ENCODE measurements around the gene VAMP2.
A peak's percentile ranks its signal among the peaks of the same experiment; 100 is the strongest.

VAMP2 gene

DNA sequence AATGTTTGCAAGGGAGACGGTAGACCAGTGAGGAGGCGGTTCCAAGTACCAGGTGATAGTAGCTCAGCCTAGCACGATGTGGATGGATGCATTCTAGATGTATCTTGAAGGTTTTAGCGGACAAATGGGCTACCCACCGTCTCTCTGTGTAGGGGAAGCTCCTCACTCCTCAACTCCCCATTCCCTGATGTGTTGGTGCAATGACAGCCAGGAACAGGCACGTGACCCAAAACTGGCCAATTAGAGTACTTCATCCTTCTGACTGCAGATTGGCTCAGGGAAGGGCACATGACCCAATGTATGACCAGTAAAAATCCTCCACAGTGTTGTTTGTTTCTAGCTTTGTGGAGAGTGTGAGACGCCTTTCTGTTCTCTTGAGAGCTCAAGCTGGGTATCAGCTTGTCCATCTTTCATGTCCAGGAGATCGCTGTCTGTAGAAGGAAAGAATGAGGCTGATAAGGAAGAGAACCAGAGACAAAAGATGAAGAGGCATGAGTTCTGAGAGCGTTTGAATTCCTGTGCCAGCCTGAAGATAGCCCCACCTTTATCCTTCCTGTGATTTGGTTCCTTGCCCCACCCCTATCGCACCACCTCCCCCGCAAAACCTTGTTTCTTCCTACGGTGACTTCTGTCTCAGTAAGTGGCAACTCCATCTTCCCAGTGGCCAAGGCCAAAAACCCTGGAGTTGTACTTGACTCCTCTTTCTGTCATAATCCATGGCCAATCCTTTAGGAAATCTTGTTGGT, 29.5 kb upstream of the VAMP2 start:
- Mint-ChIP-seq H3K4me1 (peaks cover 16% of the 10 kb centered on the region), H3K4me3 (no peak overlapping the region), H3K27ac (no peak overlapping the region), H3K9me3 (no peaks in the 10 kb centered on the region), H3K27me3 (ENCODE audit: low read depth) (no peaks in the 10 kb centered on the region), H3K36me3 (ENCODE audit: low read depth) (no peaks in the 10 kb centered on the region)
- TF ChIP-seq, protein P1, sequence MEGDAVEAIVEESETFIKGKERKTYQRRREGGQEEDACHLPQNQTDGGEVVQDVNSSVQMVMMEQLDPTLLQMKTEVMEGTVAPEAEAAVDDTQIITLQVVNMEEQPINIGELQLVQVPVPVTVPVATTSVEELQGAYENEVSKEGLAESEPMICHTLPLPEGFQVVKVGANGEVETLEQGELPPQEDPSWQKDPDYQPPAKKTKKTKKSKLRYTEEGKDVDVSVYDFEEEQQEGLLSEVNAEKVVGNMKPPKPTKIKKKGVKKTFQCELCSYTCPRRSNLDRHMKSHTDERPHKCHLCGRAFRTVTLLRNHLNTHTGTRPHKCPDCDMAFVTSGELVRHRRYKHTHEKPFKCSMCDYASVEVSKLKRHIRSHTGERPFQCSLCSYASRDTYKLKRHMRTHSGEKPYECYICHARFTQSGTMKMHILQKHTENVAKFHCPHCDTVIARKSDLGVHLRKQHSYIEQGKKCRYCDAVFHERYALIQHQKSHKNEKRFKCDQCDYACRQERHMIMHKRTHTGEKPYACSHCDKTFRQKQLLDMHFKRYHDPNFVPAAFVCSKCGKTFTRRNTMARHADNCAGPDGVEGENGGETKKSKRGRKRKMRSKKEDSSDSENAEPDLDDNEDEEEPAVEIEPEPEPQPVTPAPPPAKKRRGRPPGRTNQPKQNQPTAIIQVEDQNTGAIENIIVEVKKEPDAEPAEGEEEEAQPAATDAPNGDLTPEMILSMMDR (IDR thresholded peaks at IDR 0.05; ENCODE audit: unreplicated experiment in 3 of 3) = no peak

DNA sequence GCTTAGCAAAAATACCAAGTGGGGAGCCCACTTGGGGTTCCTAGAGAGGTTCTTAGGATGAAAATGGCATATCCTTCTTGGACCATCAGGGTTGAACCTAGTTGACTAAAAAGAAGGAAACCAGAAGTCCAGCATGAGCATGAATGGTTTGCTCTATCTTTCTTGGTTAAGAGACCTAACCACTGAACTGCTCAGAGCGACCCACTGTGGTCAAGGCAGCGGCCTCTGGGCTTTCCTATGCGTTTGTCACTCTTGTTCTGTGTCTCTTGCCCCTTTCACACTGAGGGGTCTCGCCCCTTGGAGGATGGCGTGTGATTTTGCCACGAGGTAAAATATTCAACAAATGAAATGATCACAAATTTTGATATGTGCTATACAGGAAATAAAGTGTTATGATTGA, 27.8 kb upstream of the VAMP2 start:
- Mint-ChIP-seq H3K4me3 (peak overlapping the region in 1 of 3 experiments; percentile 79), H3K4me1 (peaks cover 11% of the 10 kb centered on the region), H3K27ac (peak overlapping the region; percentile 24 to 70 (median 62)), H3K27me3 (ENCODE audit: low read depth) (no peaks in the 10 kb centered on the region), H3K9me3 (no peaks in the 10 kb centered on the region), H3K36me3 (ENCODE audit: low read depth) (no peaks in the 10 kb centered on the region)
- TF ChIP-seq, protein P1 (IDR thresholded peaks at IDR 0.05; ENCODE audit: unreplicated experiment in 3 of 3) = no peak

GRCh38 chr17:8189711-8190477, 27.1 kb upstream of the VAMP2 start, which contains the start of gene BORCS6:
TSS of gene BORCS6 (minus strand) at chr17:8190180. CDS start at chr17:8190140, 40 bp downstream.
- H3K36me3 Mint-ChIP-seq (ENCODE audit: low read depth) = no peaks in the 10 kb centered on the region
- H3K4me3 Mint-ChIP-seq = peak within 1 kb of the TSS in 1 of 3 experiments; percentile 79
- TF ChIP-seq, protein P1 (IDR thresholded peaks at IDR 0.05; ENCODE audit: unreplicated experiment in 3 of 3) = no peak
- H3K4me1 Mint-ChIP-seq = peaks cover 11% of the 10 kb centered on the region
- H3K9me3 Mint-ChIP-seq = no peaks in the 10 kb centered on the region
- H3K27ac Mint-ChIP-seq = peak within 1 kb of the TSS; percentile 24 to 70 (median 62)
- H3K27me3 Mint-ChIP-seq (ENCODE audit: low read depth) = no peaks in the 10 kb centered on the region

GRCh38 chr17:8189041-8189710, 26.4 kb upstream of the VAMP2 start:
- TF ChIP-seq, protein P1 (IDR thresholded peaks at IDR 0.05; ENCODE audit: unreplicated experiment in 3 of 3) = no peak
- H3K4me3 Mint-ChIP-seq = peak overlapping the region in 1 of 3 experiments; percentile 79
- H3K36me3 Mint-ChIP-seq (ENCODE audit: low read depth) = no peaks in the 10 kb centered on the region
- no peaks in the 10 kb centered on the region for H3K27me3 Mint-ChIP-seq (ENCODE audit: low read depth)
- H3K27ac Mint-ChIP-seq = peak overlapping the region in 1 of 3 experiments; percentile 17
- H3K4me1 Mint-ChIP-seq = peaks cover 11% of the 10 kb centered on the region
- H3K9me3 Mint-ChIP-seq = no peaks in the 10 kb centered on the region

DNA sequence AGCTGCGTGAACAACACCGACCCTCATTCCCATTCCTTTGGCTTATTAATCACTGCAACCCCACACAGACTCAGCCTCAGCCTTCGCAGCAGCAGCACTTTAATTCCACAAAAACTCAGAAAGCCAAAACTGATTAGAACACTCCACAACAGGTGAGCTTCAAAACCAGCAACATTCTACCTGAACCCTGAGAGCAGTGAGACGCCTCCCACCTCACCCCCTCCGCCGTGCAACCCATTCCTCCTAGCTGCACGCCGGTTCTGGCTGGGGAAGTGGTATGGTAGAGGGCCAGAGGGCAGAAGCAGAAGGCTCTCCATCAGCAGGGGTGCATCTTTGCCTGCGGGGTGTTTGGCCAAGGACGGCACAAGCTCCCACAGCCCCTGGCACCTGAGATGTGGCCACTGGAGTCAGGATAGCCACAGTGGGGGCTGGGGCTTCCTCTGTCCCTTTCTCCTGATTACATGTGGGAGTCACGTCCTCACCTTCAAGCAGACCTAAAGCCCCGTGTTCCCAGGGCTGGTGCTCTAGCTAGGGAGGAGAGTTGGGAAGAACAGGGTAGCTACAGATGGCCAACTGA, 25.6 kb upstream of the VAMP2 start:
- Mint-ChIP-seq H3K36me3 (ENCODE audit: low read depth) (no peaks in the 10 kb centered on the region), H3K9me3 (no peaks in the 10 kb centered on the region), H3K4me3 (no peak overlapping the region), H3K27ac (peak overlapping the region in 1 of 3 experiments; percentile 17), H3K4me1 (peaks cover 11% of the 10 kb centered on the region), H3K27me3 (ENCODE audit: low read depth) (no peaks in the 10 kb centered on the region)
- TF ChIP-seq, protein P1 (IDR thresholded peaks at IDR 0.05; ENCODE audit: unreplicated experiment in 3 of 3) = no peak
